Smooth muscle cell (in vitro differentiated cells): ENCODE measurements around the gene JARID2. TPM values are rescaled to one million over a fixed set of nuclear protein-coding genes. Genes with fewer than 3 reads are reported as not detected.

Source experiments
- DNase-seq: peaks from one replicate; lab custom pipeline; 2025; ENCODE audit not compliant: unreplicated experiment; lab: John Stamatoyannopoulos, UW
- H2AFZ ChIP-seq: fragments of 200-600 bp; sonication (generic); 2 replicates; pipeline ENCODE4 v1.6.0; 2016; ENCODE audit warnings: antibody characterized with exemption, low read depth, mild to moderate bottlenecking
- H3F3A ChIP-seq: fragments of 200-600 bp; sonication (generic); 2 replicates; pipeline ENCODE4 v1.6.0; 2017; ENCODE audit warnings: antibody characterized with exemption, low read depth
- H3K27ac ChIP-seq: fragments of 200-600 bp; sonication (generic); 2 replicates; pipeline ENCODE4 v1.5.1; 2016; ENCODE audit warnings: low read depth, mild to moderate bottlenecking
- H3K27me3 ChIP-seq: fragments of 200-600 bp; sonication (generic); 2 replicates; pipeline ENCODE4 v1.6.1; 2016; ENCODE audit warnings: low read depth, mild to moderate bottlenecking
- H3K36me3 ChIP-seq: fragments of 200-600 bp; sonication (generic); 2 replicates; pipeline ENCODE4 v1.5.1; 2016; ENCODE audit warnings: low read depth
- H3K4me1 ChIP-seq: fragments of 200-600 bp; sonication (generic); 2 replicates; pipeline ENCODE4 v1.5.1; 2016; ENCODE audit warnings: low read depth
- H3K4me2 ChIP-seq: fragments of 200-600 bp; sonication (generic); 2 replicates; pipeline ENCODE4 v1.6.0; 2016; ENCODE audit warnings: mild to moderate bottlenecking
- H3K4me3 ChIP-seq: fragments of 200-600 bp; sonication (generic); 2 replicates; pipeline ENCODE4 v1.5.1; 2016; ENCODE audit warnings: mild to moderate bottlenecking
- H3K79me2 ChIP-seq: fragments of 200-600 bp; sonication (generic); 2 replicates; pipeline ENCODE4 v1.6.0; 2016; ENCODE audit warnings: low read depth, mild to moderate bottlenecking
- H3K9ac ChIP-seq: fragments of 200-600 bp; sonication (generic); 2 replicates; pipeline ENCODE4 v1.6.0; 2016; ENCODE audit warnings: low read depth
- H3K9me3 ChIP-seq: fragments of 200-600 bp; sonication (generic); replicated peaks from 2 replicates; pipeline ENCODE4 v1.5.1; 2016; ENCODE audit warnings: low read depth
- H4K20me1 ChIP-seq: fragments of 200-600 bp; sonication (generic); 2 replicates; pipeline ENCODE4 v1.6.0; 2016; ENCODE audit warnings: low read depth
- CTCF ChIP-seq: fragments of 200-600 bp; sonication (generic); IDR thresholded peaks from 2 replicates; pipeline ENCODE4 v1.5.1; 2017; ENCODE audit warnings: borderline replicate concordance, mild to moderate bottlenecking, antibody characterized with exemption; ENCODE audit not compliant: insufficient read depth, poor library complexity, severe bottlenecking
- WGBS: methylation state at CpG from one replicate; pipeline ENCODE4 v1.1.7; 2016; ENCODE audit warnings: low lambda C conversion rate; 5-methylcytosine and 5-hydroxymethylcytosine counted together
- polyA plus RNA-seq: library from polyadenylated mRNA; unstranded; fragments of >200 nt; fragmentation: Nextera tagmentation; extraction: Ambion mirVana; gene quantifications from 2 replicates; pipeline ENCODE4 v1.2.1, GENCODE V29; 2016
- total RNA-seq: library from RNA; depleted of rRNA; stranded (reverse); fragments of >200 nt; gene quantifications from 2 replicates; pipeline ENCODE4 v1.2.3, GENCODE V29; 2014

The JARID2 gene
- total and polyA plus RNA-seq, 2 experiments from 2014 or later, result 5.2 to 10.2 TPM

DNA sequence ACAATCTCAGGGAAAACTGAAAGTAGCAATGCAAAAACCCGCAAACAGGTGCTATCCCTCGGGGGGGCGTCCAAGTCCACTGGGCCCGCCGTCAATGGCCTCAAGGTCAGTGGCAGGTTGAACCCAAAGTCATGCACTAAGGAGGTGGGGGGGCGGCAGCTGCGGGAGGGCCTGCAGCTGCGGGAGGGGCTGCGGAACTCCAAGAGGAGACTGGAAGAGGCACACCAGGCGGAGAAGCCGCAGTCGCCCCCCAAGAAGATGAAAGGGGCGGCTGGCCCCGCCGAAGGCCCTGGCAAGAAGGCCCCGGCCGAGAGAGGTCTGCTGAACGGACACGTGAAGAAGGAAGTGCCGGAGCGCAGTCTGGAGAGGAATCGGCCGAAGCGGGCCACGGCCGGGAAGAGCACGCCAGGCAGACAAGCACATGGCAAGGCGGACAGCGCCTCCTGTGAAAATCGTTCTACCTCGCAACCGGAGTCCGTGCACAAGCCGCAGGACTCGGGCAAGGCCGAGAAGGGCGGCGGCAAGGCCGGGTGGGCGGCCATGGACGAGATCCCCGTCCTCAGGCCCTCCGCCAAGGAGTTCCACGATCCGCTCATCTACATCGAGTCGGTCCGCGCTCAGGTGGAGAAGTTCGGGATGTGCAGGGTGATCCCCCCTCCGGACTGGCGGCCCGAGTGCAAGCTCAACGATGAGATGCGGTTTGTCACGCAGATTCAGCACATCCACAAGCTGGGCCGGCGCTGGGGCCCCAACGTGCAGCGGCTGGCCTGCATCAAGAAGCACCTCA lies 250.7 kb downstream of the JARID2 start:
- Histone ChIP-seq H3K4me3 (no peak overlapping the region), H3K4me2 (no peak overlapping the region), H3K27ac (no peak overlapping the region), H2AFZ (no peak overlapping the region), H3K79me2 (no peaks in the 10 kb centered on the region), H4K20me1 (peaks cover 52% of the 10 kb centered on the region), H3K27me3 (no peaks in the 10 kb centered on the region), H3K36me3 (no peaks in the 10 kb centered on the region), H3K9me3 (no peaks in the 10 kb centered on the region), H3K9ac (no peak overlapping the region), H3K4me1 (peaks cover 9% of the 10 kb centered on the region), H3F3A (no peaks in the 10 kb centered on the region)
- WGBS, result 98% methylated on average over 59 of the region's 60 CpGs
- no peak for TF ChIP-seq CTCF
- DNase-seq, result no peak

GRCh38 chr6:15498640-15499039 lies 252.8 kb downstream of the JARID2 start:
- no peak for TF ChIP-seq CTCF
- no peak overlapping the region for H2AFZ ChIP-seq
- peaks cover 49% of the 10 kb centered on the region for H4K20me1 ChIP-seq
- peaks cover 3% of the 10 kb centered on the region for H3K4me1 ChIP-seq
- no peaks in the 10 kb centered on the region for H3K27me3 ChIP-seq
- no peaks in the 10 kb centered on the region for H3K9me3 ChIP-seq
- no peaks in the 10 kb centered on the region for H3K79me2 ChIP-seq
- no peak overlapping the region for H3K9ac ChIP-seq
- no peak overlapping the region for H3K4me3 ChIP-seq
- WGBS, result 93% methylated on average over 12 of the region's 12 CpGs
- no peak for DNase-seq
- no peaks in the 10 kb centered on the region for H3K36me3 ChIP-seq
- H3F3A ChIP-seq, result no peaks in the 10 kb centered on the region
- no peak overlapping the region for H3K27ac ChIP-seq
- H3K4me2 ChIP-seq, result no peak overlapping the region

DNA sequence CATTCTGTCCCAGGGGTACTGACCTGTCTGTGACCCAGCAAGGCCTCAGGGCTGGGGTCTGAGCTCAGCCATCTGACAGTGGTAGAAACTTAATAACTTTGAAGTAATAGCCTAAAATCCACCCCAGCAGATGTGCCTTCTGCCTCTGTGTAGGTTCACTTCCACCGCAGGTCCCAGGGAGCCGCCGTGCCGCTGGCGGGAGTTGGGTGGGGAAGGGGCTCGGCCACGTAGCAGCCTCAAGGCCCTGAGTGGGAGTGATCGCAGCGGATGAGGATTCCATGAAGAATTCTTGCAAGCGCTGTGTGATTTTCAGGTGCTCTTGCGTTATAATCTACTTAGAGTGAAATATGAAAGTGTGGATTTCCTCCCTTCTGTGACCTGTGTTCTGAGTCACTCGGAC lies 253.3 kb downstream of the JARID2 start:
- H3K79me2 ChIP-seq, result no peaks in the 10 kb centered on the region
- WGBS, result 97% methylated on average over 12 of the region's 12 CpGs
- no peaks in the 10 kb centered on the region for H3F3A ChIP-seq
- no peaks in the 10 kb centered on the region for H3K36me3 ChIP-seq
- no peaks in the 10 kb centered on the region for H3K4me1 ChIP-seq
- peaks cover 49% of the 10 kb centered on the region for H4K20me1 ChIP-seq
- no peaks in the 10 kb centered on the region for H3K27me3 ChIP-seq
- no peak overlapping the region for H3K4me3 ChIP-seq
- H3K27ac ChIP-seq, result no peak overlapping the region
- H3K9ac ChIP-seq, result no peak overlapping the region
- H3K9me3 ChIP-seq, result no peaks in the 10 kb centered on the region
- DNase-seq, result no peak
- H2AFZ ChIP-seq, result no peak overlapping the region
- TF ChIP-seq CTCF, result no peak
- H3K4me2 ChIP-seq, result no peak overlapping the region

- H3K9ac ChIP-seq, result no peak overlapping the region
- WGBS, result 95% methylated on average over 9 of the region's 9 CpGs
- no peaks in the 10 kb centered on the region for H3F3A ChIP-seq
- no peak overlapping the region for H3K27ac ChIP-seq
- H3K79me2 ChIP-seq, result no peaks in the 10 kb centered on the region
- H3K27me3 ChIP-seq, result no peaks in the 10 kb centered on the region
- no peaks in the 10 kb centered on the region for H3K4me1 ChIP-seq
- H3K4me3 ChIP-seq, result no peak overlapping the region
- no peak for TF ChIP-seq CTCF
- no peak overlapping the region for H2AFZ ChIP-seq
- no peak for DNase-seq
- H3K9me3 ChIP-seq, result no peaks in the 10 kb centered on the region
- H3K4me2 ChIP-seq, result no peak overlapping the region
- H4K20me1 ChIP-seq, result peaks cover 52% of the 10 kb centered on the region
- no peaks in the 10 kb centered on the region for H3K36me3 ChIP-seq
Measured at GRCh38 chr6:15499591-15499990, 253.7 kb downstream of the JARID2 start.
